ENCODE data around the gene AGPAT4.

Gene AGPAT4

DNA sequence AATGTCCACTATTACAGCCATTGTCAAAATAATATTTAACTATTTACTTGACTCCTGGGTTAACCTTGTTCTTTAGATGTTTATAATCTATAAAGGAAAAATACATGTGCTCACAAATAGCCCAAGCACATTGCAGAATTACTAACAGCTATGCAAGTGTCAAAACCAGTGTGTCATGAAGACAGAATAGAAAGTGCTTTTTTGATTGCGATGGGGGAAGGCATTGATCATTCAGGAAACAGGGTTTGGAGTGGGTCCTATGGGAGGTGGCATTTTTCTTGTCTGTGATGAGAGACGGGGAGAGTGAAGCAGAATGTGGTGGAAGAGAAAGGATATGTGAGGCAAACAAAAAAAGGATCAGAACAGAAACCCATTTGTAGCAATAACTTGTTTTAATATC lies 1.0 kb upstream of the AGPAT4 start:
- DNase-seq, result no peak
- H3K27ac ChIP-seq, result no peak overlapping the region
- H3K27me3 ChIP-seq (replicated peaks), result no peaks in the 10 kb centered on the region
- TF ChIP-seq, protein P1, sequence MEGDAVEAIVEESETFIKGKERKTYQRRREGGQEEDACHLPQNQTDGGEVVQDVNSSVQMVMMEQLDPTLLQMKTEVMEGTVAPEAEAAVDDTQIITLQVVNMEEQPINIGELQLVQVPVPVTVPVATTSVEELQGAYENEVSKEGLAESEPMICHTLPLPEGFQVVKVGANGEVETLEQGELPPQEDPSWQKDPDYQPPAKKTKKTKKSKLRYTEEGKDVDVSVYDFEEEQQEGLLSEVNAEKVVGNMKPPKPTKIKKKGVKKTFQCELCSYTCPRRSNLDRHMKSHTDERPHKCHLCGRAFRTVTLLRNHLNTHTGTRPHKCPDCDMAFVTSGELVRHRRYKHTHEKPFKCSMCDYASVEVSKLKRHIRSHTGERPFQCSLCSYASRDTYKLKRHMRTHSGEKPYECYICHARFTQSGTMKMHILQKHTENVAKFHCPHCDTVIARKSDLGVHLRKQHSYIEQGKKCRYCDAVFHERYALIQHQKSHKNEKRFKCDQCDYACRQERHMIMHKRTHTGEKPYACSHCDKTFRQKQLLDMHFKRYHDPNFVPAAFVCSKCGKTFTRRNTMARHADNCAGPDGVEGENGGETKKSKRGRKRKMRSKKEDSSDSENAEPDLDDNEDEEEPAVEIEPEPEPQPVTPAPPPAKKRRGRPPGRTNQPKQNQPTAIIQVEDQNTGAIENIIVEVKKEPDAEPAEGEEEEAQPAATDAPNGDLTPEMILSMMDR (IDR thresholded peaks at IDR 0.05; ENCODE audit: low read depth, low read length, missing control alignments), result no peak
- H3K36me3 ChIP-seq (replicated peaks), result no peaks in the 10 kb centered on the region
- in situ Hi-C loops (cut with HindIII; ENCODE audit: low pct_ligation_motif_present, low sequenced_read_pairs), result no loop called here
- H3K4me3 ChIP-seq (ENCODE audit: low read depth, low read length), result no peak overlapping the region

DNA sequence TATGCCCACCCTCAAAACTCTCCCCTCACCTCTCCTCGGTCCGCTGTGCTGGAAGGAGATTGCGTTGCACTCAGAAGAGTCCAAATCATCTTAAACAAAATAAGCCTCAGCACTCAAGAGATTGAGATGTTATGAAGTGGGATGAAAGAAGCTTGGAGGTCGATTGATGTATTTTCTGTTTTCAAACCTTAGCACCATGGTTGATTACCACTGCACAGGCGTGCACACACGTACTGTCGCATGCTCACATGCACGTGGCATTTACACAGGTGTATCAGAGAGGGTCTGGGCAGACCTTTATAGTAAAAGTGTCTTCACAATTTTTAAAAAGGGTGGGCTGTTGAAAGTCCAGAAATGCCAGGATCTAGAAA lies 612 bp upstream of the AGPAT4 start:
- Histone ChIP-seq H3K27me3 (replicated peaks) (no peaks in the 10 kb centered on the region), H3K36me3 (replicated peaks) (no peaks in the 10 kb centered on the region), H3K27ac (peak overlapping the region; percentile 92), H3K4me3 (ENCODE audit: low read depth, low read length) (peak overlapping the region; percentile 88)
- no peak for DNase-seq
- TF ChIP-seq, protein P1 (IDR thresholded peaks at IDR 0.05; ENCODE audit: low read depth, low read length, missing control alignments), result no peak
- in situ Hi-C loops (cut with HindIII; ENCODE audit: low pct_ligation_motif_present, low sequenced_read_pairs), result no loop called here

DNA sequence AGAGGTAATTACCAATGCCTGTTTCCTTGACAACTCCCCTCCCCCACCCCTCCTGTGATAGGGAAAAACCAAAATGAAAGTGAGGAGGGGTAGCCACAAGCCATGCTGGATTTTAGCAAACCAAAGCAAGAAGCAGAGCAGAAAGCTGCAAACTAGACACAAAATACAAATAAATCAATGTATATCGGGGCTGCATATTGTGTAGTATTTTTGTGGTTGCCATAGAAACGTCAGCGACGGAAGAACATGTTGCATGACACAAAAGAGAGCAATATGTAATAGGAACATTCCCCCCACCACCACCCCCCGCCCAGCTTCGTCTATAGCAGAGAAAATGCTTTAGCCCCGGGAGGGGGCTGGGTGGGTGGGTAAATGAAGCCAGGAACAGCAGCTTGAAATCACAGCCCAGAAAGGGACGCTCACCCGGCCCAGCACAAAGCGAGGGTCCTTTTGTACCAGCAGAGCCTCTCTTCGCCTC lies 548 bp downstream of the AGPAT4 start:
- peak; percentile 62 for DNase-seq
- Histone ChIP-seq H3K36me3 (replicated peaks) (no peaks in the 10 kb centered on the region), H3K4me3 (ENCODE audit: low read depth, low read length) (peak overlapping the region; percentile 88), H3K27ac (peak overlapping the region; percentile 92), H3K27me3 (replicated peaks) (no peaks in the 10 kb centered on the region)
- TF ChIP-seq, protein P1 (IDR thresholded peaks at IDR 0.05; ENCODE audit: low read depth, low read length, missing control alignments), result no peak
- in situ Hi-C loops (cut with HindIII; ENCODE audit: low pct_ligation_motif_present, low sequenced_read_pairs), result no loop called here

DNA sequence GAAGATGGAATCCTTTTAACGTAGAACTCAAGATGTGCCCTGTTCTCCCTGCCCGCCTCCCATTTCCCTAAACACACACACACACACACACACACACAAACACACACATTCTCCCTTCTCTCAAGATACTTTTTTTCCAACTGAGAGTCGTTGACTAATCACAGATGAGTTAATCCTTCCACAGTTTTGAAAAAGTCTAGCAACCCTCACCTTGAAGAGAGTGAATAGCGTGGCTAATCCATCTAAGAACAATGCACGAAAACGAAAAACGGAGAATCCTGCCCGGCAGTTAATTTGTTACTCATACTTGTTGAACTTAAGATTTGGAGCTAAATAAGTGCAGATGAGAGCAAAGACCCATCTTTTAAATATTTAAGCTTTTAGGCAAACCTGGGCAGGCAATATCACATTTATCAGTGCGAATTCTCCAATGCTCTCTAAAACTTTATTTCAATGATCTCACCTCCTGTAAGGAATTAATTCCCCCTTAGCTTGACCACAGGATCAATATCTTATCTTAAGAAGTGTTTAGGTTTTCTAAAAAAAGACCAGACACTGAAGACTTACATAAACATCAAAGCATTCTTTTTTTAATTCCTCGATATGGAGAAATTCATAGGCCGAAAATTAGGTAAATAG lies 1.1 kb downstream of the AGPAT4 start:
- in situ Hi-C loops (cut with HindIII; ENCODE audit: low pct_ligation_motif_present, low sequenced_read_pairs), result no loop called here
- H3K27me3 ChIP-seq (replicated peaks), result no peaks in the 10 kb centered on the region
- peak overlapping the region; percentile 88 for H3K4me3 ChIP-seq (ENCODE audit: low read depth, low read length)
- TF ChIP-seq, protein P1 (IDR thresholded peaks at IDR 0.05; ENCODE audit: low read depth, low read length, missing control alignments), result no peak
- peak; percentile 25 for DNase-seq
- H3K36me3 ChIP-seq (replicated peaks), result no peaks in the 10 kb centered on the region
- H3K27ac ChIP-seq, result peak overlapping the region; percentile 92

DNA sequence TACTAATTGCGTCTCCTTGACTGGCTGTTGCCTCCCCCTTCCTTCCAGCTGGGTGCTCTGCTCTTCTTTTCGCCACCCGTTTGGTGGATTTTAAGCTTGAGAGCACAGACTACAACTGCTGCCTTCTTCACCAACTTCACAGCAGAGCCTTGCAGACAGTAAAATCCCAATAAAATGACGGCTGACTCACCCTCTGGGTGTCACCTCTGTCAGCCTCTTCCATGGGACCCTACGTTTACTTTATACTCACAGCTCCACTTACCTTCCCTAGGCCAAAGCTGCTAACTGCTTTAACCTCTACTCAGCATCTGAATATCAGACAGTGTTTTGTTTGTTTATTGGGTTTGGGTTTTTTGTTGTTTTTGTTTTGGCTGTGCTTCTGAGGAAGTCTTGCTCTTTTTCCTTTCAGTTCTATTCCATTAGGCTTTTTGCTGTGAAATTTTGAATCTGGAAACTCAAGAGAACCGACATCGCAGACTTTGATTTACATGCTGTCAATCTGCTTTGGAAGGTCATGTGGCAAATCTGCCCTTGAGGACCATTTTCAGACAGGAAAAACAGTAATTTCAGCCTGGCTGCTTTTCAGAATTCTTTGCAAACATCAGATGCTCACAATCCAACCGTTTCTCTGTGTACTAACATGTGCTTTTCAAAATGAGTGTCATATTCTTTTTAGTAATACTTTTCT lies 2.4 kb downstream of the AGPAT4 start:
- Histone ChIP-seq H3K27ac (no peak overlapping the region), H3K36me3 (replicated peaks) (no peaks in the 10 kb centered on the region), H3K27me3 (replicated peaks) (no peaks in the 10 kb centered on the region), H3K4me3 (ENCODE audit: low read depth, low read length) (no peak overlapping the region)
- in situ Hi-C loops (cut with HindIII; ENCODE audit: low pct_ligation_motif_present, low sequenced_read_pairs), result no loop called here
- no peak for DNase-seq
- TF ChIP-seq, protein P1 (IDR thresholded peaks at IDR 0.05; ENCODE audit: low read depth, low read length, missing control alignments), result no peak
